ENCODE measurements around the gene FTO. TPM values are rescaled to one million over a fixed set of nuclear protein-coding genes. Genes with fewer than 3 reads are reported as not detected.
"Not testable (repeated sequence)": the region's sequence is repeated elsewhere in the genome, so short reads cannot be mapped to it uniquely, and the experiment has no call there.

Gene FTO
- total RNA-seq, 2 donors from 2014 or later, result 72.7 to 73.6 TPM

DNA sequence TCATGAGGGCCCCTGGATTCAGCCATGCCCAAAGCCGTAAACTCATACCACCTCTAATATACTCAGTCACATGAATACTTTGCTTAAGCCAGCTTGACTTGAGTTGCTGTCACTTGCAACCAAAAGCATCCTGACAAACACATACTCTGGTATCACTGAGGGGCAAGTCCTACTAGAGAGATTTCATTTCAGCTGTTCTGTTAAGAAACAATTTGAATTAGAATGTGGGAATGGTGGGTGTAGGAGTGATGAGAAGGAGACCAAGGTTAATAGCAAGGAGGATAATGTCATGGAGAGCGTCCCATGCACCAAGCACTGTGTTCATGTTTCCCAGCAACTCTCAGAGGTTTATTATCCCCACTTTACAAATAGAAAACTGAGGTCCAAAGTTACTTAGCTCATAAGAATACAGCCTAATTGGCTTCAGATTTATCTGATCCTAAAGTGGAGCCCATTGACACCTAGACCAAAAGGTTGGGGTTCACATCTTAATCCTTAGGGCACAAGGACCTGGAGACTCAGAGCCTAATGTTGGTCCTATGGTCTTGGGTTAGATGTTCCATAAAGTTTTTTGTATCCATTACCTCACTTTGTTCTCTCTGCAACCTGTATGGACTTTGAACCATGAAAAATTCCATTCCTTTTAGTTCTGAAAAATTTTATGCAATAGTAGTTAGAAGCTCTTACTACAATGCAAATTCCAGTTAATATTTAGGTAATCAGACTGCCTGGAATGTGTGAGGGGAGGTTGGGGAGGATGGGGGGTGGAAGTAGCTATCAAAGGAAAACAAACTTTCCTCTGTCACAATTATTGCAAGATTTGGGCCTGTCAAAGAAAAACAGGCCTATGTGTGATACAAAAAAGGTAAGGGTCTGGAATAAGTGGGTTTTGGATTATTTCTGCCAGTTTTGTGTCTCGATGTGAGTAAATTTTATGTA is 476.7 kb downstream of the FTO start:
- 96% methylated on average over 3 of the region's 3 CpGs for WGBS
- Histone ChIP-seq H3K4me3 (no peak overlapping the region), H3K27ac (no peak overlapping the region), H3K27me3 (replicated peaks; ENCODE audit: insufficient read depth) (no peaks in the 10 kb centered on the region), H3K9me3 (no peaks in the 10 kb centered on the region), H3K36me3 (no peaks in the 10 kb centered on the region), H3K4me1 (replicated peaks) (no peaks in the 10 kb centered on the region)
- no peak for TF ChIP-seq POLR2A (IDR thresholded peaks at IDR 0.05)
- TF ChIP-seq POLR2AphosphoS5 (IDR thresholded peaks at IDR 0.05), result no peak
- TF ChIP-seq, protein P1, sequence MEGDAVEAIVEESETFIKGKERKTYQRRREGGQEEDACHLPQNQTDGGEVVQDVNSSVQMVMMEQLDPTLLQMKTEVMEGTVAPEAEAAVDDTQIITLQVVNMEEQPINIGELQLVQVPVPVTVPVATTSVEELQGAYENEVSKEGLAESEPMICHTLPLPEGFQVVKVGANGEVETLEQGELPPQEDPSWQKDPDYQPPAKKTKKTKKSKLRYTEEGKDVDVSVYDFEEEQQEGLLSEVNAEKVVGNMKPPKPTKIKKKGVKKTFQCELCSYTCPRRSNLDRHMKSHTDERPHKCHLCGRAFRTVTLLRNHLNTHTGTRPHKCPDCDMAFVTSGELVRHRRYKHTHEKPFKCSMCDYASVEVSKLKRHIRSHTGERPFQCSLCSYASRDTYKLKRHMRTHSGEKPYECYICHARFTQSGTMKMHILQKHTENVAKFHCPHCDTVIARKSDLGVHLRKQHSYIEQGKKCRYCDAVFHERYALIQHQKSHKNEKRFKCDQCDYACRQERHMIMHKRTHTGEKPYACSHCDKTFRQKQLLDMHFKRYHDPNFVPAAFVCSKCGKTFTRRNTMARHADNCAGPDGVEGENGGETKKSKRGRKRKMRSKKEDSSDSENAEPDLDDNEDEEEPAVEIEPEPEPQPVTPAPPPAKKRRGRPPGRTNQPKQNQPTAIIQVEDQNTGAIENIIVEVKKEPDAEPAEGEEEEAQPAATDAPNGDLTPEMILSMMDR (IDR thresholded peaks at IDR 0.05), result no peak
- no peak for DNase-seq (ENCODE audit: low spot score)
- intact Hi-C loops (cut with DNase I), result no loop called here

DNA sequence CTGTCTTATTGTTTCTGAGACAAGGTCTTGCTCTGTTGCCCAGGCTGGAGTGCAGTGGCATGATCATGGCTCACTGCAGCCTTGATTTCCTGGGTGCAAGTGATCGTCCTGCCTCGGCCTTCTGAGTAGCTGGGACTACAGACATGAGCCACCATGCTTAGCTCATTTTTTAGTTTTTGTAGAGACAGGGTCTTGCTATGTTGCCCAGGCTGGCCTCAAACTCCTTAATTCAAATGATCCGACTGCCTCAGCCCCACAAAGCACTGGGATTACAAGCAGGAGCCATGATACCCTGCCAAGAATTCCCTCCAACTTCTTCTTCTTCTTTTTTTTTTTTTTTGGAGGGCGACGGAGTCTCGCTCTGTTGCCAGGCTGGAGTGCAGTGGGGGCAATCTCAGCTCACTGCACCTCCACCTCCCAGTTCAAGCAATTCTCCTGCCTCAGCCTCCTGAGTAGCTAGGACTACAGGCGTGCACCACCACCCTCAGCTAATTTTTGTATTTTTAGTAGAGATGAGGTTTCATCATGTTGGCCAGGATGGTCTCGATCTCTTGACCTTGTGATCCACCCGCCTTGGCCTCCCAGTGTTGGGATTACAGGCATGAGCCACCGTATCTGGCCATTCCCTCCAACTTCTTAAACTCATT is 477.9 kb downstream of the FTO start:
- intact Hi-C loops (cut with DNase I); H3K4me1 ChIP-seq (replicated peaks): not testable (repeated sequence)
- WGBS, result 93% methylated on average over 10 of the region's 10 CpGs

DNA sequence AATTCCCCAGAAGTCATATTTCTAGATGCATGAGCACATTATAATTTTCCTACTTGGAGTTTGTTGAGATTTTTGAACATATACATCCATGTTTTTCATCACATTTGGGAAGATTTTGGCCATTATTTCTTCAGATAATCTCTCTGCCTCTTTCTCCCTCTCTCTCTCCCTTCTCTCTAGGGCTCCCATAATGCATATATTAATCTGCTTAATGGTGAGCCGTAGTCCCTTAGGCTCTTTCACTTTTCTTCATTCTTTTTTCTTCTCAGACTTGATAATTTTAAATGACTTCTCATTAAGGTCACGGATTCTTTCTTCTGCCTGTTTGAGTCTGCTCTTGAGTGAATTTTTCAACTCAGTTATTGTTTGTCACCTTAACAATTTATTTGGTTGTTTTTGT is 481.1 kb downstream of the FTO start:
- Histone ChIP-seq H3K4me3 (no peak overlapping the region), H3K4me1 (replicated peaks) (no peaks in the 10 kb centered on the region), H3K9me3 (no peaks in the 10 kb centered on the region), H3K36me3 (no peaks in the 10 kb centered on the region), H3K27ac (no peak overlapping the region), H3K27me3 (replicated peaks; ENCODE audit: insufficient read depth) (no peaks in the 10 kb centered on the region)
- WGBS, result 98% methylated on average over 2 of the region's 2 CpGs
- TF ChIP-seq POLR2A (IDR thresholded peaks at IDR 0.05), result no peak
- no peak for TF ChIP-seq POLR2AphosphoS5 (IDR thresholded peaks at IDR 0.05)
- TF ChIP-seq, protein P1 (IDR thresholded peaks at IDR 0.05), result no peak
- intact Hi-C loops (cut with DNase I), result no loop called here
- DNase-seq (ENCODE audit: low spot score), result no peak

More for the DNA sequence above, 477.9 kb downstream of the FTO start:
- not testable (repeated sequence) for H3K4me3 ChIP-seq; H3K27ac ChIP-seq; H3K9me3 ChIP-seq; H3K27me3 ChIP-seq (replicated peaks; ENCODE audit: insufficient read depth); DNase-seq (ENCODE audit: low spot score); H3K36me3 ChIP-seq

DNA sequence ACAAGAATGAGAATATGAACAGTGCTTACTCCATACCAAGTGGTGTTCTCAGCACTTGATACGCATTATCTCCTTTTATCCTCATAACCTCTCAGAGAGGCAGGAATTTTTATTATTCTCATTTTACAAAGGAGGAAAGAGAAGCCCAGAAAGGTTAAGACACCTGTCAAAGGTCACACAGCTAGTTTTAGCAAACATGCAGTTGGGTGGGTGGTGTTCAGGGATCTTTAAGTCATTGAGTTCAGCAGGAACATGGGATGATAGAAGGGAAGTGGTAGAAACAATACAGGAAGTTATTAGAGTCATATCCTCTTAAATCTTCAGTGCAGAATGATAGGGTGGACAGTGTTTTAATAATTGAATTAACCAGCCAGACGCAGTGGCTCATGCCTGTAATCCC is 487.2 kb downstream of the FTO start:
- Histone ChIP-seq H3K27ac (no peak overlapping the region), H3K4me1 (replicated peaks) (peaks cover 7% of the 10 kb centered on the region), H3K9me3 (no peaks in the 10 kb centered on the region), H3K27me3 (replicated peaks; ENCODE audit: insufficient read depth) (no peaks in the 10 kb centered on the region), H3K4me3 (no peak overlapping the region), H3K36me3 (no peaks in the 10 kb centered on the region)
- TF ChIP-seq POLR2AphosphoS5 (IDR thresholded peaks at IDR 0.05) (no peak), POLR2A (IDR thresholded peaks at IDR 0.05) (no peak)
- TF ChIP-seq, protein P1 (IDR thresholded peaks at IDR 0.05), result no peak
- WGBS, result 85% methylated on average over 2 of the region's 2 CpGs
- intact Hi-C loops (cut with DNase I), result no loop called here
- no peak for DNase-seq (ENCODE audit: low spot score)

DNA sequence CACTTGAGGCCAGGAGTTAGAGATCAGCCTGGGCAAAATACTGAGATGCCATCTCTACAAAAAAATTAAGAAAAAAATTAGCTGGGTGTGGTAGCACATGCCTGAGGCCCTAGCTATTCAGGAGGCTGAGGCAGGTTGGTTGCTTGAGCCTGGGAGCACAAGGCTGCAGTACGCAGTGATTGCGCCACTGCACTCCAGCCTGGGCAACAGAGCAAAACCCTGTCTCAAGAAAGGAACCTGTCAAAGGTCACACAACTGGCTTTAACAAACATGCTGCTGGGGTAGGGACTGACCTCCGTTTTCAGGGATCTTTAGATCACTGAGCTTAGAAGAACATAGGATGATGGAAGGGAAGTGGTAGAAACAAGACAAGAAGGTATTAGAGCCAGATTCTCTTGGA is 487.6 kb downstream of the FTO start:
- H3K27ac ChIP-seq, result no peak overlapping the region
- no peak for TF ChIP-seq POLR2AphosphoS5 (IDR thresholded peaks at IDR 0.05)
- TF ChIP-seq, protein P1 (IDR thresholded peaks at IDR 0.05), result no peak
- TF ChIP-seq POLR2A (IDR thresholded peaks at IDR 0.05), result no peak
- no peak for DNase-seq (ENCODE audit: low spot score)
- H3K4me1 ChIP-seq (replicated peaks), result peaks cover 7% of the 10 kb centered on the region
- H3K9me3 ChIP-seq, result no peaks in the 10 kb centered on the region
- no peak overlapping the region for H3K4me3 ChIP-seq
- no peaks in the 10 kb centered on the region for H3K36me3 ChIP-seq
- intact Hi-C loops (cut with DNase I), result no loop called here
- WGBS, result 90% methylated on average over 3 of the region's 3 CpGs
- no peaks in the 10 kb centered on the region for H3K27me3 ChIP-seq (replicated peaks; ENCODE audit: insufficient read depth)

Data from prostate gland (tissue), 2 donors.